GM12891 (cell line): ENCODE measurements around the gene CHRND.

Experiments used
- POLR2A ChIP-seq: IDR thresholded peaks from 2 replicates; pipeline ENCODE4 v1.6.1; 2011; ENCODE audit warnings: low read depth, low read length, control low read depth
- TAF1 ChIP-seq: IDR thresholded peaks from 2 replicates; pipeline ENCODE4 v1.6.1; 2011; ENCODE audit warnings: low read depth, low read length, control low read depth

GRCh38 chr2:232547991-232548390, 22.0 kb downstream of the CHRND start:
- TF ChIP-seq POLR2A = no peak
- no peak for TF ChIP-seq TAF1
